ENCODE measurements around the gene CCL27. TPM values are rescaled to one million over a fixed set of nuclear protein-coding genes. Genes with fewer than 3 reads are reported as not detected.

CCL27 gene
- total and polyA plus RNA-seq, 2 donors, result 4.4 to 48.4 TPM

- peaks cover 0 to 13% of the 10 kb centered on the region in 2 donors for H3K4me1 ChIP-seq (ENCODE audit: control insufficient read depth in 2 of 2, insufficient read depth in 2 of 2, low read length in 2 of 2)
- no peaks in the 10 kb centered on the region for H3K36me3 ChIP-seq (ENCODE audit: control insufficient read depth in 2 of 2, insufficient read depth in 2 of 2, low read length in 1 of 2)
- DNase-seq (ENCODE audit: low read depth in 6 of 9, low spot score in 9 of 9), result no peak
- H3K4me3 ChIP-seq (ENCODE audit: low read length in 2 of 2), result no peak overlapping the region
- H3K9me3 ChIP-seq (ENCODE audit: control insufficient read depth in 2 of 2, insufficient read depth in 1 of 2, low read length in 1 of 2), result no peaks in the 10 kb centered on the region
- WGBS, result 22% methylated on average over 1 of the region's 1 CpG
- H3K27ac ChIP-seq (ENCODE audit: low read depth in 1 of 2, low read length in 1 of 2), result no peak overlapping the region
- H3K27me3 ChIP-seq (ENCODE audit: control insufficient read depth in 2 of 2, insufficient read depth in 1 of 2, low read length in 1 of 2), result no peaks in the 10 kb centered on the region
Observed at GRCh38 chr9:34686732-34687131, 24.3 kb upstream of the CCL27 start.

GRCh38 chr9:34686231-34686630 is 23.8 kb upstream of the CCL27 start:
- 89% methylated on average over 5 of the region's 5 CpGs for WGBS
- Histone ChIP-seq H3K27me3 (ENCODE audit: control insufficient read depth in 2 of 2, insufficient read depth in 1 of 2, low read length in 1 of 2) (no peaks in the 10 kb centered on the region), H3K9me3 (ENCODE audit: control insufficient read depth in 2 of 2, insufficient read depth in 1 of 2, low read length in 1 of 2) (no peaks in the 10 kb centered on the region), H3K27ac (ENCODE audit: low read depth in 1 of 2, low read length in 1 of 2) (no peak overlapping the region), H3K4me1 (ENCODE audit: control insufficient read depth in 2 of 2, insufficient read depth in 2 of 2, low read length in 2 of 2) (peaks cover 0 to 10% of the 10 kb centered on the region in 2 donors), H3K4me3 (ENCODE audit: low read length in 2 of 2) (no peak overlapping the region), H3K36me3 (ENCODE audit: control insufficient read depth in 2 of 2, insufficient read depth in 2 of 2, low read length in 1 of 2) (no peaks in the 10 kb centered on the region)
- no peak for DNase-seq (ENCODE audit: low read depth in 6 of 9, low spot score in 9 of 9)

- WGBS, result 82% methylated on average over 4 of the region's 4 CpGs
- Histone ChIP-seq H3K36me3 (ENCODE audit: control insufficient read depth in 2 of 2, insufficient read depth in 2 of 2, low read length in 1 of 2) (no peaks in the 10 kb centered on the region), H3K9me3 (ENCODE audit: control insufficient read depth in 2 of 2, insufficient read depth in 1 of 2, low read length in 1 of 2) (no peaks in the 10 kb centered on the region), H3K4me1 (ENCODE audit: control insufficient read depth in 2 of 2, insufficient read depth in 2 of 2, low read length in 2 of 2) (peaks cover 0 to 10% of the 10 kb centered on the region in 2 donors), H3K27ac (ENCODE audit: low read depth in 1 of 2, low read length in 1 of 2) (no peak overlapping the region), H3K4me3 (ENCODE audit: low read length in 2 of 2) (no peak overlapping the region), H3K27me3 (ENCODE audit: control insufficient read depth in 2 of 2, insufficient read depth in 1 of 2, low read length in 1 of 2) (no peaks in the 10 kb centered on the region)
- DNase-seq (ENCODE audit: low read depth in 6 of 9, low spot score in 9 of 9), result no peak
Observed at GRCh38 chr9:34685591-34685990, 23.1 kb upstream of the CCL27 start.

GRCh38 chr9:34684816-34685215 is 22.4 kb upstream of the CCL27 start:
- Histone ChIP-seq H3K27me3 (ENCODE audit: control insufficient read depth in 2 of 2, insufficient read depth in 1 of 2, low read length in 1 of 2) (no peaks in the 10 kb centered on the region), H3K4me3 (ENCODE audit: low read length in 2 of 2) (no peak overlapping the region), H3K36me3 (ENCODE audit: control insufficient read depth in 2 of 2, insufficient read depth in 2 of 2, low read length in 1 of 2) (no peaks in the 10 kb centered on the region), H3K4me1 (ENCODE audit: control insufficient read depth in 2 of 2, insufficient read depth in 2 of 2, low read length in 2 of 2) (peaks cover 0 to 10% of the 10 kb centered on the region in 2 donors), H3K9me3 (ENCODE audit: control insufficient read depth in 2 of 2, insufficient read depth in 1 of 2, low read length in 1 of 2) (no peaks in the 10 kb centered on the region), H3K27ac (ENCODE audit: low read depth in 1 of 2, low read length in 1 of 2) (no peak overlapping the region)
- no peak for DNase-seq (ENCODE audit: low read depth in 6 of 9, low spot score in 9 of 9)
- 92% methylated on average over 4 of the region's 4 CpGs for WGBS

- Histone ChIP-seq H3K27me3 (ENCODE audit: control insufficient read depth in 2 of 2, insufficient read depth in 1 of 2, low read length in 1 of 2) (no peaks in the 10 kb centered on the region), H3K9me3 (ENCODE audit: control insufficient read depth in 2 of 2, insufficient read depth in 1 of 2, low read length in 1 of 2) (no peaks in the 10 kb centered on the region), H3K27ac (ENCODE audit: low read depth in 1 of 2, low read length in 1 of 2) (no peak overlapping the region), H3K4me1 (ENCODE audit: control insufficient read depth in 2 of 2, insufficient read depth in 2 of 2, low read length in 2 of 2) (peaks cover 0 to 6% of the 10 kb centered on the region in 2 donors), H3K36me3 (ENCODE audit: control insufficient read depth in 2 of 2, insufficient read depth in 2 of 2, low read length in 1 of 2) (no peaks in the 10 kb centered on the region), H3K4me3 (ENCODE audit: low read length in 2 of 2) (no peak overlapping the region)
- no peak for DNase-seq (ENCODE audit: low read depth in 6 of 9, low spot score in 9 of 9)
- WGBS, result 94% methylated on average over 4 of the region's 4 CpGs
Observed at GRCh38 chr9:34684145-34684544, 21.7 kb upstream of the CCL27 start.

- no peaks in the 10 kb centered on the region for H3K9me3 ChIP-seq (ENCODE audit: control insufficient read depth in 2 of 2, insufficient read depth in 1 of 2, low read length in 1 of 2)
- 100% methylated on average over 2 of the region's 2 CpGs for WGBS
- no peak overlapping the region for H3K27ac ChIP-seq (ENCODE audit: low read depth in 1 of 2, low read length in 1 of 2)
- DNase-seq (ENCODE audit: low read depth in 6 of 9, low spot score in 9 of 9), result no peak
- H3K27me3 ChIP-seq (ENCODE audit: control insufficient read depth in 2 of 2, insufficient read depth in 1 of 2, low read length in 1 of 2), result no peaks in the 10 kb centered on the region
- no peaks in the 10 kb centered on the region for H3K4me1 ChIP-seq (ENCODE audit: control insufficient read depth in 2 of 2, insufficient read depth in 2 of 2, low read length in 2 of 2)
- no peak overlapping the region for H3K4me3 ChIP-seq (ENCODE audit: low read length in 2 of 2)
- no peaks in the 10 kb centered on the region for H3K36me3 ChIP-seq (ENCODE audit: control insufficient read depth in 2 of 2, insufficient read depth in 2 of 2, low read length in 1 of 2)
Observed at GRCh38 chr9:34675869-34676268, 13.4 kb upstream of the CCL27 start.

- H3K27ac ChIP-seq (ENCODE audit: low read depth in 1 of 2, low read length in 1 of 2), result no peak overlapping the region
- no peaks in the 10 kb centered on the region for H3K4me1 ChIP-seq (ENCODE audit: control insufficient read depth in 2 of 2, insufficient read depth in 2 of 2, low read length in 2 of 2)
- H3K27me3 ChIP-seq (ENCODE audit: control insufficient read depth in 2 of 2, insufficient read depth in 1 of 2, low read length in 1 of 2), result no peaks in the 10 kb centered on the region
- no peaks in the 10 kb centered on the region for H3K9me3 ChIP-seq (ENCODE audit: control insufficient read depth in 2 of 2, insufficient read depth in 1 of 2, low read length in 1 of 2)
- DNase-seq (ENCODE audit: low read depth in 6 of 9, low spot score in 9 of 9), result peak in 6 of 9 donors; percentile 36 to 74 (median 48)
- H3K36me3 ChIP-seq (ENCODE audit: control insufficient read depth in 2 of 2, insufficient read depth in 2 of 2, low read length in 1 of 2), result no peaks in the 10 kb centered on the region
- 25% methylated on average over 10 of the region's 10 CpGs for WGBS
- no peak overlapping the region for H3K4me3 ChIP-seq (ENCODE audit: low read length in 2 of 2)
Observed at GRCh38 chr9:34675048-34675714, 12.7 kb upstream of the CCL27 start.

GRCh38 chr9:34674440-34674839 is 12.0 kb upstream of the CCL27 start:
- Histone ChIP-seq H3K4me3 (ENCODE audit: low read length in 2 of 2) (no peak overlapping the region), H3K9me3 (ENCODE audit: control insufficient read depth in 2 of 2, insufficient read depth in 1 of 2, low read length in 1 of 2) (no peaks in the 10 kb centered on the region), H3K4me1 (ENCODE audit: control insufficient read depth in 2 of 2, insufficient read depth in 2 of 2, low read length in 2 of 2) (no peaks in the 10 kb centered on the region), H3K27me3 (ENCODE audit: control insufficient read depth in 2 of 2, insufficient read depth in 1 of 2, low read length in 1 of 2) (no peaks in the 10 kb centered on the region), H3K27ac (ENCODE audit: low read depth in 1 of 2, low read length in 1 of 2) (no peak overlapping the region), H3K36me3 (ENCODE audit: control insufficient read depth in 2 of 2, insufficient read depth in 2 of 2, low read length in 1 of 2) (no peaks in the 10 kb centered on the region)
- no peak for DNase-seq (ENCODE audit: low read depth in 6 of 9, low spot score in 9 of 9)
- WGBS, result 92% methylated on average over 3 of the region's 3 CpGs

- 98% methylated on average over 1 of the region's 1 CpG for WGBS
- Histone ChIP-seq H3K9me3 (ENCODE audit: control insufficient read depth in 2 of 2, insufficient read depth in 1 of 2, low read length in 1 of 2) (no peaks in the 10 kb centered on the region), H3K27me3 (ENCODE audit: control insufficient read depth in 2 of 2, insufficient read depth in 1 of 2, low read length in 1 of 2) (no peaks in the 10 kb centered on the region), H3K27ac (ENCODE audit: low read depth in 1 of 2, low read length in 1 of 2) (no peak overlapping the region), H3K4me3 (ENCODE audit: low read length in 2 of 2) (no peak overlapping the region), H3K4me1 (ENCODE audit: control insufficient read depth in 2 of 2, insufficient read depth in 2 of 2, low read length in 2 of 2) (no peaks in the 10 kb centered on the region), H3K36me3 (ENCODE audit: control insufficient read depth in 2 of 2, insufficient read depth in 2 of 2, low read length in 1 of 2) (no peaks in the 10 kb centered on the region)
- no peak for DNase-seq (ENCODE audit: low read depth in 6 of 9, low spot score in 9 of 9)
Observed at GRCh38 chr9:34671307-34671706, 8.8 kb upstream of the CCL27 start.
